ENCODE data around the gene RWDD3.

Gene RWDD3

GRCh38 chr1:95284420-95284819, 50.4 kb downstream of the RWDD3 start:
- no peak for DNase-seq (ENCODE audit: low read depth)

GRCh38 chr1:95286479-95286878, 52.5 kb downstream of the RWDD3 start:
- DNase-seq (ENCODE audit: low read depth), result no peak

DNA sequence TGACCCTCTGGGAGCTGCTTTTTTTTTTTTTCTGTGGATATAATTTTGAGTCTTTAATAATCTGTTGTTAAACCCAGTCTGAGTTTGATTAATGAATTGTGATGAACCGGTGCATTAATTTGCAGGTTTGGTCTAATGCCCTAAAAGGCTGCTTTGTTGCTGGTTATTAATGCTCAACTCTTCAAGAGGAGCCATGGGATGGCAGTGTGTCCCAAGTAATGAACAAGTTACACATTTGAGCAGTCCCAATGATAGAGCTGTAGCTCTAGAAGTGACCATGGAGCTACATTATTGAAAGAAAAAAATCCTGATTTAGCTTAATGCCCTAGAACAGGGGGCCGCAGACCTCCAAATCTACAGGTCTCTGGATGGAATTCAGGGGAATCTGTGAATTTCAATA, 53.1 kb downstream of the RWDD3 start:
- DNase-seq (ENCODE audit: low read depth), result no peak

GRCh38 chr1:95287825-95288224, 53.8 kb downstream of the RWDD3 start:
- no peak for DNase-seq (ENCODE audit: low read depth)
